Measurements from ENCODE around the gene ARHGEF9. TPM values are rescaled to one million over a fixed set of nuclear protein-coding genes. Genes with fewer than 3 reads are reported as not detected.
"Not testable (repeated sequence)": the region's sequence is repeated elsewhere in the genome, so short reads cannot be mapped to it uniquely, and the experiment has no call there.

ARHGEF9 gene
- total RNA-seq, 1 donor from 2014 or later = 64.4 TPM

DNA sequence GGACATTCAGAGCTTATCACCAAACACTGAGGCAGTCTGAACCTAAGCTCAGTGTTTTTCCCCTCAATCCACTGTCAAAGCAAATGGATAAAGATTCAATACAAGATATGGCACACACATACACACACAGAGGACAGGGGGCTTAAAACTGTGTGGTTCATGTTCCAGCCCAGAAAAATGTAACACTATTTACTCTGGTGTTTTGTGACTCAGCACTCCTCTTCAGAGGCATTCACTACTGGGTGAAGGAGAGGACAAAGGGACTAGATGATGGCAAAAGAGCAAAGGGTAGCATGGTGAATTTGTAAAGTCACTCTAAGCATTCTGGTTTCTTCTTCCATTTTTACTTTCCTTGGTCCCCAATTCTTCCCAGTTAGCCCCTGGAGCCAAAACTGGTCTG is 120.3 kb downstream of the ARHGEF9 start:
- FAIRE-seq = no peak

DNA sequence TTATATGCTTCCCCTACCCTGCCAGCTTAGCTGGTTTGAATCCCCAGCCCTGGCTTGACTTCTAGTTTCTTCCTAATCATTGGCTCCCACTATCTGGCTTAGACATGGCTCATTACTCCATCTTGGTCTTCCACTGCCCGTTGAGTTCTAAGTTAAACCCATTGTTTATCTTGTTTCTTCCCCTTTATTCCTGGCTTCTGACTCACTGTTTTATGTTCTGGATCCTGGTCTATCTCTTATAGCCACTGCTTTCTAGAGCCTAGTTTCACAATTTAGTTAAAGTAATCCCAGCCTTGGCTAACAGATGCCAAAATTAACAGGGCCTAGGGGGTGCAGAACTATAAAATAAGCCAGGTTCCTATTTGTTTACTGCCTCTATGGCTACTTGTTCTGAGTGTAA is 120.9 kb downstream of the ARHGEF9 start:
- DNase-seq (ENCODE audit: low spot score in 2 of 2) (no peak), FAIRE-seq (no peak)

More for the DNA sequence above, 120.3 kb downstream of the ARHGEF9 start:
- no peak for DNase-seq (ENCODE audit: low spot score in 2 of 2)

DNA sequence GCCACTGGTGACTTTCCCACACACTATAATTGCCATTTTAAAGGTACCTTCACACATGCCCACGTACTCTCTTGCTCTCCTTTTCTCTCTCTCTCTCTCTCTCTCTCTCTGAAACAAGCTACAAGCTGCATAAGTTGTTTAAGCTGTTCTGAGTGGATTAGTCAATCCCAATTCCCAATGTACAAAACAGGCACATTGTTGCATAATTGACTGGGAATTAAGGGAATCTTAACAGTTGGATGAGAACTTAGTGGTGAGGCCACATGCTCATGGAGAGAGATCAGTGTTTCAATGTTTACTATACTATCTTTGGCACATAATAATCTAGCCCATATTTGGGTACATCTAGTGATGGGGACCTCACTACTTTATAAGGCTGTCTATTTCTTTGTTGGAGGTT is 123.3 kb downstream of the ARHGEF9 start:
- FAIRE-seq = no peak
- no peak for DNase-seq (ENCODE audit: low spot score in 2 of 2)

DNA sequence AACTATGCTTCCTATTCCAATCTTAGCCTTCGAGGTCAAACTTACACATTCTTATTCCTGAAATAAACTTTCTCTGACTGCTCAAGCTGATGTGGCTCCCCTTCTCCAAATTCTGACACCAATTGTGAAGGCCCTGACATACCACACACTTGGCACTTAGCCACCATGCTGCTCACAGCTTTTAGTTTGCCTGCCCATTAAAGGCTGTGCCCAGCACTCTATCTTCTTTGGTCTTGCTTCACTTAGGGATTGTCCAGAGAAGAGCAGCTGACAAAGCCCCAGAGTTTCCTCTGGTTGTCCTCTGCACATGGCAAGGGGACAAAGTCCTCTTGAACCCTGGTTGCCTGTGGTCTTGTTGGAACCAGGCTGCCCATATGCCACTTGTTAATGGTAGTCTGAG is 126.1 kb downstream of the ARHGEF9 start:
- FAIRE-seq = no peak
- no peak for DNase-seq (ENCODE audit: low spot score in 2 of 2)

DNA sequence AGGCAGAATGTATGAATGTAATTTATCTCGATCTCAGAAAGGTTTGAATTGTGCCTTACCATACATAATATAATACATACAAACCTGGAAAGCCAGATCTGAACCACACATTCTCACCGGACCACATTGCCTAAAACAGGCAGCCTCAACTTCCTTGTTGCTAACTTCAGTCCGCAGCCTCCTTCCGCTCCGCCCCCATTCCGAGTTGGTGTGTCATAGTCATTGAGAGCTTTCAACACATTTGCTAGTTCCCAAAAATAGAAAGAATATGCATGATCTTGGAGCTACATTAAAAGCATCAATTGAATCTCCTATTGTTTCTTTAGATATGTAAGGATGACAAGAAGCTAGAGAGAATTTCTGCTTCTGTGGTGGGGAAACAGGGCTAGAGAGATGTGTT is 127.2 kb downstream of the ARHGEF9 start:
- DNase-seq (ENCODE audit: low spot score in 2 of 2) = no peak

DNA sequence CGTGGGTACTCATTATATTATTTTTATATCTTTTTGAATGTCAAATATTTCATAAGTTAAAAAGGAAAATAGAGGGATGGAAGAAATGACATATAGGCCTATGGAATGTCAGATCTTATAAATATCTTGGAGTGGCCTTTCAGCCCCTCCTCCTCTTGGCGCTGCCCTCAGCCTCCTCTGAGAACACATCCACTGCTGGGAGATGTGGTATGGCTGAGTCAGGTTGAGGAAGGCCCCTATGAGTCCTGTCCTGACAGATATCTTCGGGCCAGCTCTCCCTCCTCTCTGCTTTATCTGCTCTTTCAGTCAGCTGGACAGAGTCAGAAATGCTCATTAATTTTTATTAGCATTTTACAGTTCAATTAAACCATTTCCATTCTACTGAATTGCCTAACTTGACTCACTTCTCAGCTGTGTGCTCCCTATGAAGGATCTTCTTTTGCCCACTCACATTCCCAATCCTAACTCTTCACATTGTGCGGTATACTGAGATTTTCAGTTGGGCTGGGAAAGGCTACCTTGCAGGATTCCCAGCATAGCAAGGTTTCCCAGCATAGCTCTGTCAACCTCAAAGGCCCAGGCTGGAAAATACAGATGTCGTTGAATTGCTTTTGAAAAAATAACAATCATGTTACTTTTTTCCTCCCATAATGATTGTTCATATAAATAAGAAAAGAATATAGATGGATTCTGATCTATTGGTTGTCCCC is 128.0 kb downstream of the ARHGEF9 start:
- no peak for FAIRE-seq
- DNase-seq (ENCODE audit: low spot score in 2 of 2) = no peak

More for the DNA sequence above, 127.2 kb downstream of the ARHGEF9 start:
- no peak for FAIRE-seq

DNA sequence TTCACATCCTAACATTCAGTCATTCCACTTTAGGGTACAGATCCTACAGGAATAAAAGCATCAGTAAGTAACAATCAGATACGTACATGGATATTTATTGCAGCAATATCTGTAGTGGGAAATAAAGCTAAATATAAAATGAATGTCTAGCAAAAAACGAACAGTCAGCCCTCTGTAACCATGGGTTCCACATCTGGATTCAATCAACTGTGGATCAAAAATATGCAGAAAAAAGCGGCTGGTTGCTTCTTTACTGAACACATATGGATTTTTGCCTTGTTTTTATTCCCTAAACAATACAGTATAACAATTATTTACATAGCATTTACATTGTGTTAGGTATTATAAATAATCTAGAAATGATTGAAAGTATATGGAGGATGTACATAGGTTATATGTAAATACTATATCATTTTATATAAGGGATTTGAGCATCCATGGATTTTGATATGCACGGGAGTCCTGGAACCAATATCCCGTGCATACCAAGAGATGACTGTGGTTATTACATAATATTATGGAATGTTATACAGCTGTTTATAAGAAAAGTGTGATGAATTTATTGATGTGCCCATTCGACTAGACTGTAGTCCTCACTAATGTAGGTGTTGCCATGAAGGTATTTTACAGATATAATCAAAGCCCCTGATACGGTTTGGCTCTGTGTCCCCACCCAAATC is 132.8 kb downstream of the ARHGEF9 start:
- FAIRE-seq (no peak), DNase-seq (ENCODE audit: low spot score in 2 of 2) (no peak)

DNA sequence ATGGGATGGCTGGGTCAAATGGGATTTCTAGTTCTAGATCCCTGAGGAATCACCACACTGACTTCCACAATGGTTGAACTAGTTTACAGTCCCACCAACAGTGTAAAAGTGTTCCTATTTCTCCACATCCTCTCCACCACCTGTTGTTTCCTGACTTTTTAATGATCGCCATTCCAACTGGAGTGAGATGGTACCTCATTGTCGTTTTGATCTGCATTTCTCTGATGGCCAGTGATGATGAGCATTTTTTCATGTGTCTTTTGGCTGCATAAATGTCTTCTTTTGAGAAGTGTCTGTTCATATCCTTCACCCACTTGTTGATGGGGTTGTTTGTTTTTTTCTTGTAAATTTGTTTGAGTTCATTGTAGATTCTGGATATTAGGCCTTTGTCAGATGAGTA is 139.3 kb downstream of the ARHGEF9 start:
- DNase-seq (ENCODE audit: low spot score in 2 of 2); FAIRE-seq: not testable (repeated sequence)

DNA sequence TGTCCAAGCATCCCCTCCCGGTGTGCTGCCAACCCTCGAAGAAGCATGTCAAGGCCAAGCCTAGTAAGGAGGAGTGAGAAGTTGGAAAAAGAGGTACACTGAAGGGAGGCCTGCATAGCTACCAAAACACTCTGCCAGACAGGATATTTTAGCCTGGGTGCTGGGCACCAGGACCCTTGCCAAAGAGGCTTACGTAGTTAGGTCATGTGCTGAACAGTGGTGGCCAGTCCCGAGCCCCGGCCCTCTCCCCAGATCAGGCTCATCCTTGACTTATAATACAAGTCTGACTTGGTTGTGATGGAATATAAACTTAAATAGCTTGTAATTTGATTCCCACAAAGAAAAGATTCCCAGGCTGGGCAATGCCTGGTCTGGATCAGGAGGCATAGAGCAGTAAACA is 149.3 kb downstream of the ARHGEF9 start:
- no peak for FAIRE-seq
- no peak for DNase-seq (ENCODE audit: low spot score in 2 of 2)

DNA sequence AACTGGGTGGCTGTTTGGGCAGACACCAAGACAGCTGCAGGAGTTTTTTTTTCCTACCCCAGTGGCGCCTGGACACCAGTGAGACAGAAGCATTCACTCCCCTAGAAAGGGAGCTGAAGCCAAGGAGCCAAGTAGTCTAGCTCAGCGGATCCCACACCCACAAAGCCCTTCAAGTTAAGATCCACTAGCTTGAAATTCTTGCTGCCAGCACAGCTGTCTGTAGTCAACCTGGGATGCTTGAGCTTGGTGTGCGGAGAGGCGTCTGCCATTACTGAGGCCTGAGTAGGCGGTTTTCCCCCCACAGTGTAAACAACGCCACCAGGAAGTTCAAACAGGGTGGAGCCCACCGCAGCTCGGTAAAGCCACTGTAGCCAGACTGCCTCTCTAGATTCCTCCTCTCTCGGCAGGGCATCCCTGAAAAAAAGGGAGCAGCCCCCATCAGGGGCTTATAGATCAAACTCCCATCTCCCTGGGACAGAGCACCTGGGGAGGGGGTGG is 171.4 kb downstream of the ARHGEF9 start:
- DNase-seq (ENCODE audit: low spot score in 2 of 2) = no peak
- no peak for FAIRE-seq

DNA sequence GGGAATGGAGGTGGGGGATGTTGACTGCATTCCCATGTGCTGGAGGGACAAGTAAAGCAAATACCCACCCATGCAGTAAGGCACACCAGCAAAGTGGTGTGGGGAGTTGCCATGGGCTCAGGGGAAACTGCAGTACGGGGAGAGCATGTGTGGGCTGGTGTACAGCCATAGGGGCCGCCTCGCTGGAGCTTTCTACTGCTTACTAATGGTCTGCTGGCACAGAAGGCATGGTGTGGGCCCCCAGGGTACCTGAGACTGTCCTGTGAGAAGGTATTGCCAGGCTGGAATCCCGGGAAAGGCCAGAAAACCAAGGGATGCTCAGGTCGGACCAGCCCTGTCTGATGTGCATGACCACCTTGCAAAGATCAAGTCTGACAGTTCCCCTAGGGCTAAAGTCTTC is 199.1 kb downstream of the ARHGEF9 start:
- FAIRE-seq (no peak), DNase-seq (ENCODE audit: low spot score in 2 of 2) (no peak)

Small RNAs within 50 kb of the gene (small RNA-seq; reads per million reads assigned to genes)
- gene MIR1468 = 26.9 reads per million, percentile 97 among the genes with 10 or more reads in this experiment
